Vagina (tissue), 2 donors: ENCODE results near the gene PACRG. TPM values are rescaled to one million over a fixed set of nuclear protein-coding genes. Genes with fewer than 3 reads are reported as not detected.

Experiments
- DNase-seq, 2 donors: peaks; one replicate each; pipeline ENCODE4 v3.0.0-alpha.2; 2017; ENCODE audit errors: extremely low spot score in 2 of 2
- H3K27ac ChIP-seq: fragments of 200-600 bp; sonication (generic); one replicate; pipeline ENCODE4 v1.5.1; 2019
- H3K27me3 ChIP-seq: fragments of 200-600 bp; sonication (generic); one replicate; pipeline ENCODE4 v1.5.1; 2019
- H3K36me3 ChIP-seq, 2 donors: fragments of 200-600 bp; sonication (generic); one replicate each; pipeline ENCODE4 v1.5.1; 2017 to 2019
- H3K4me1 ChIP-seq: fragments of 200-600 bp; sonication (generic); one replicate; pipeline ENCODE4 v1.5.1; 2019
- H3K4me3 ChIP-seq, 2 donors: fragments of 200-600 bp; sonication (generic); 1 replicate in 1 of 2; 2 replicates in 1 of 2; pipeline ENCODE4 v1.5.1; 2016 to 2019
- H3K9me3 ChIP-seq: fragments of 200-600 bp; sonication (generic); one replicate; pipeline ENCODE4 v1.5.1; 2019
- CTCF ChIP-seq, 3 experiments: fragments of 450-650 bp in 2 of 3; fragments of 200-600 bp in 1 of 3; sonication (generic) in 1 of 3; IDR thresholded peaks; one replicate each; pipeline ENCODE4 v1.5.1; 2017 to 2019; ENCODE audit warnings: antibody characterized with exemption in 3 of 3, mild to moderate bottlenecking in 2 of 3, moderate library complexity in 2 of 3
- POLR2A ChIP-seq, 2 donors: fragments of 450-650 bp; IDR thresholded peaks; one replicate each; pipeline ENCODE4 v1.6.1; 2017; ENCODE audit warnings: antibody characterized with exemption in 2 of 2, mild to moderate bottlenecking in 2 of 2, moderate library complexity in 2 of 2
- POLR2AphosphoS5 ChIP-seq, 2 donors: sonication (generic); formaldehyde crosslinking; IDR thresholded peaks; one replicate each; pipeline ENCODE4 v1.9.0; 2017; ENCODE audit warnings: antibody characterized with exemption in 2 of 2, mild to moderate bottlenecking in 2 of 2, low read depth in 1 of 2; ENCODE audit not compliant: insufficient read depth in 1 of 2
- intact Hi-C: fragments of 100-400 bp; cut with DNase I; formaldehyde crosslinking; loops from one replicate; pipeline ENCODE4 v1.15.1; 2023
- total RNA-seq: library from RNA; depleted of rRNA; stranded (reverse); fragments of >200 nt; gene quantifications from one replicate; pipeline ENCODE4 v1.2.3, GENCODE V29; 2016

PACRG gene
- total RNA-seq, 1 donor from 2014 or later, result not detected

DNA sequence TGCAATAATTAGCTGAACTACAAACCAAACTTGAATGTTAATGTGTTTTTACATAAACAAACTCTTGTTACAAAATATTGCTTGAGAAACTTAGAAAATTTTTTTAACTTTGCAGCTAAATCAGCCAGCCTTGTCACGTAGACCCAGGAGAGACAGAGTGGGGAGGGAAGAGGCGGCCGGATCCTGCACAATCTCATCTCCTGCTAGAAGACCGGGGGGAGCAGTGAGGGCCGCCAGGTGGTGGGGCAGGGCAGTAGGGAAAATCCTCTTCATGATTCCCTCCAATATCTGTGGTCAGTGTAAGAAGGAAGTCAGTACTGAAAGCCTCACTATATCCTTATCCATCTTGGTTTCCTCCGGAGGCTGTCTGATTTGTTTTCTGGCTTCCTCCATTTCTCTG, 193.3 kb downstream of the PACRG start:
- Histone ChIP-seq H3K4me3 (no peak overlapping the region), H3K9me3 (no peaks in the 10 kb centered on the region), H3K27me3 (no peaks in the 10 kb centered on the region), H3K27ac (no peak overlapping the region), H3K4me1 (no peaks in the 10 kb centered on the region), H3K36me3 (no peaks in the 10 kb centered on the region)
- DNase-seq, result no peak
- intact Hi-C loops, result no loop called here
- no peak for TF ChIP-seq POLR2AphosphoS5 (IDR thresholded peaks at IDR 0.05; ENCODE audit: insufficient read depth in 1 of 2, low read depth in 1 of 2)
- TF ChIP-seq CTCF (IDR thresholded peaks at IDR 0.05), result no peak
- no peak for TF ChIP-seq POLR2A (IDR thresholded peaks at IDR 0.05)

- H3K4me3 ChIP-seq, result no peak overlapping the region
- no peak overlapping the region for H3K27ac ChIP-seq
- intact Hi-C loops, result no loop called here
- no peaks in the 10 kb centered on the region for H3K27me3 ChIP-seq
- H3K9me3 ChIP-seq, result no peaks in the 10 kb centered on the region
- TF ChIP-seq POLR2AphosphoS5 (IDR thresholded peaks at IDR 0.05; ENCODE audit: insufficient read depth in 1 of 2, low read depth in 1 of 2), result no peak
- no peak for TF ChIP-seq CTCF (IDR thresholded peaks at IDR 0.05)
- TF ChIP-seq POLR2A (IDR thresholded peaks at IDR 0.05), result no peak
- no peaks in the 10 kb centered on the region for H3K36me3 ChIP-seq
- DNase-seq, result no peak
- H3K4me1 ChIP-seq, result no peaks in the 10 kb centered on the region
Measured at GRCh38 chr6:162921510-162922040, 193.8 kb downstream of the PACRG start.

GRCh38 chr6:162922563-162923166, 194.9 kb downstream of the PACRG start:
- intact Hi-C loops, result no loop called here
- Histone ChIP-seq H3K36me3 (no peaks in the 10 kb centered on the region), H3K4me3 (no peak overlapping the region), H3K27ac (no peak overlapping the region), H3K4me1 (no peaks in the 10 kb centered on the region), H3K27me3 (no peaks in the 10 kb centered on the region), H3K9me3 (no peaks in the 10 kb centered on the region)
- no peak for TF ChIP-seq POLR2A (IDR thresholded peaks at IDR 0.05)
- no peak for TF ChIP-seq CTCF (IDR thresholded peaks at IDR 0.05)
- no peak for TF ChIP-seq POLR2AphosphoS5 (IDR thresholded peaks at IDR 0.05; ENCODE audit: insufficient read depth in 1 of 2, low read depth in 1 of 2)
- DNase-seq, result no peak

DNA sequence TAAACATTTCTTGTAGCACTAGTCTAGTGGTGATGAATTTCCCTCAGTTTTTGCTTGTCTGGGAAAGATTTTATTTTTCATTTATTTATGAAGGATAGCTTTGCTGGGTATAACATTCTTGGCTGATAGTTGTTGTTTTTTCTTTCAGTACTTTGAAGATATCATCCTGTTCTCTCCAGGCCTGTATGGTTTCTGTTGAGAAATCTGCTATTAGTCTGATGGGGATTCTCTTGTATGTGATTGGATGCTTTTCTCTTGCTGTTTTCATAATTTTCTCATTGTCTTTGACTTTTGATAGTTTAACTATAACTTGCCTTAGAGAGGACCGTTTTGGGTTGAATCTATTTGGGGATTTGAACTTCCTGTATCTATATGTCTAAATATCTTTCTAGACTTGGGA, 207.1 kb downstream of the PACRG start:
- H3K4me1 ChIP-seq, result no peaks in the 10 kb centered on the region
- H3K36me3 ChIP-seq, result no peaks in the 10 kb centered on the region
- H3K27ac ChIP-seq, result no peak overlapping the region
- DNase-seq, result no peak
- intact Hi-C loops, result no loop called here
- peaks cover 8% of the 10 kb centered on the region for H3K9me3 ChIP-seq
- no peak overlapping the region for H3K4me3 ChIP-seq
- H3K27me3 ChIP-seq, result no peaks in the 10 kb centered on the region
- TF ChIP-seq CTCF (IDR thresholded peaks at IDR 0.05) (no peak), POLR2AphosphoS5 (IDR thresholded peaks at IDR 0.05; ENCODE audit: insufficient read depth in 1 of 2, low read depth in 1 of 2) (no peak)

GRCh38 chr6:162940426-162940825, 212.7 kb downstream of the PACRG start:
- intact Hi-C loops, result no loop called here
- H3K9me3 ChIP-seq, result peaks cover 3% of the 10 kb centered on the region

More at GRCh38 chr6:162940426-162940825, 212.7 kb downstream of the PACRG start:
- H3K4me1 ChIP-seq, result no peaks in the 10 kb centered on the region
- TF ChIP-seq POLR2A (IDR thresholded peaks at IDR 0.05) (no peak), POLR2AphosphoS5 (IDR thresholded peaks at IDR 0.05; ENCODE audit: insufficient read depth in 1 of 2, low read depth in 1 of 2) (no peak), CTCF (IDR thresholded peaks at IDR 0.05) (no peak)
- no peaks in the 10 kb centered on the region for H3K36me3 ChIP-seq
- H3K27me3 ChIP-seq, result no peaks in the 10 kb centered on the region
- no peak for DNase-seq
- no peak overlapping the region for H3K27ac ChIP-seq
- H3K4me3 ChIP-seq, result no peak overlapping the region
